Endothelial cell of umbilical vein (primary cell): ENCODE measurements around the gene MED16. TPM values are rescaled to one million over a fixed set of nuclear protein-coding genes. Genes with fewer than 3 reads are reported as not detected.

Source experiments
- BruUV-seq: library from RNA; stranded (reverse); fragments of 400-500 nt; replicated peaks from 2 replicates; lab custom pipeline; 2021; lab: Mats Ljungman, UMichigan
- CTCF ChIA-PET: fragments of 300-600, 350-600 bp; sonication (Branson Sonifier 250); formaldehyde crosslinking; loops from one replicate; lab custom pipeline; 2021; ENCODE audit warnings: antibody characterized with exemption, inconsistent platforms; lab: Charles Lee
- POLR2A ChIA-PET: fragments of 300-600, 350-600 bp; sonication (Branson Sonifier 250); formaldehyde crosslinking; loops from one replicate; lab custom pipeline; 2021; ENCODE audit warnings: antibody characterized with exemption, inconsistent platforms; lab: Charles Lee
- DNase-seq: peaks from one replicate; pipeline ENCODE4 v3.0.0-alpha.2; 2011; ENCODE audit warnings: low read depth, low spot score
- FAIRE-seq: peaks from 2 replicates; lab custom pipeline; 2011; peaks lifted over from hg19 to GRCh38; lab: Jason Lieb, UNC
- H2AFZ ChIP-seq: 2 replicates; pipeline ENCODE4 v1.6.0; 2012; ENCODE audit warnings: low read depth, low read length, control low read depth, inconsistent platforms
- H3K27ac ChIP-seq: 2 replicates; pipeline ENCODE4 v1.5.1; 2011; ENCODE audit warnings: low read depth, mild to moderate bottlenecking, control low read depth, low read length, moderate library complexity; ENCODE audit not compliant: insufficient read depth
- H3K27me3 ChIP-seq, 2 experiments: 2 replicates each; pipeline versions ENCODE4 v1.6.0 to v1.6.1; 2011; ENCODE audit warnings: low read length in 2 of 2, mixed read lengths in 1 of 2; ENCODE audit not compliant: control insufficient read depth in 2 of 2, insufficient read depth in 2 of 2
- H3K36me3 ChIP-seq, 2 experiments: 2 replicates in 1 of 2; 3 replicates in 1 of 2; pipeline ENCODE4 v1.5.1; 2011; ENCODE audit warnings: low read length in 2 of 2, mild to moderate bottlenecking in 1 of 2, moderate library complexity in 1 of 2; ENCODE audit not compliant: control insufficient read depth in 2 of 2, insufficient read depth in 2 of 2; ENCODE audit errors: extremely low read depth in 1 of 2
- H3K4me1 ChIP-seq: 3 replicates; pipeline ENCODE4 v1.5.1; 2011; ENCODE audit warnings: mild to moderate bottlenecking, low read length; ENCODE audit not compliant: control insufficient read depth, insufficient read depth; ENCODE audit errors: extremely low read depth
- H3K4me2 ChIP-seq: 2 replicates; pipeline ENCODE4 v1.6.1; 2011; ENCODE audit warnings: low read length, control low read depth, mixed read lengths; ENCODE audit not compliant: insufficient read depth
- H3K4me3 ChIP-seq, 3 experiments: fragments of 200-600 bp in 1 of 3; sonication (generic), shearing (Covaris generic) in 1 of 3; replicated peaks in 1 of 3; 2 replicates each; pipeline ENCODE4 v1.5.1; 2011 to 2016; ENCODE audit warnings: control low read depth in 3 of 3, low read length in 3 of 3, mild to moderate bottlenecking in 2 of 3, inconsistent platforms in 1 of 3, low read depth in 1 of 3, moderate library complexity in 1 of 3; ENCODE audit not compliant: insufficient read depth in 1 of 3
- H3K79me2 ChIP-seq: 2 replicates; pipeline ENCODE4 v1.6.0; 2012; ENCODE audit warnings: low read length, inconsistent platforms; ENCODE audit not compliant: control insufficient read depth, insufficient read depth
- H3K9ac ChIP-seq: replicated peaks from 2 replicates; pipeline ENCODE3; 2011; ENCODE audit warnings: low read length, control low read depth; ENCODE audit not compliant: insufficient read depth; ENCODE audit errors: extremely low read depth
- H3K9me1 ChIP-seq: replicated peaks from 3 replicates; pipeline ENCODE4 v1.6.0; 2011; ENCODE audit warnings: mild to moderate bottlenecking, low read length; ENCODE audit not compliant: control insufficient read depth, insufficient read depth; ENCODE audit errors: extremely low read depth
- H3K9me3 ChIP-seq: replicated peaks from 2 replicates; pipeline ENCODE4 v1.5.1; 2012; ENCODE audit warnings: low read length, inconsistent platforms; ENCODE audit not compliant: control insufficient read depth, insufficient read depth
- H4K20me1 ChIP-seq: replicated peaks from 2 replicates; pipeline ENCODE3; 2011; ENCODE audit warnings: mild to moderate bottlenecking, low read length; ENCODE audit not compliant: control insufficient read depth, insufficient read depth; ENCODE audit errors: extremely low read depth
- CTCF ChIP-seq, 2 donors: IDR thresholded peaks; 1 replicate in 1 of 2; 2 replicates in 1 of 2; pipeline ENCODE4 v1.5.1; 2011; ENCODE audit warnings: low read length in 2 of 2, mild to moderate bottlenecking in 2 of 2, moderate library complexity in 2 of 2, control low read depth in 1 of 2, inconsistent platforms in 1 of 2, low read depth in 1 of 2; ENCODE audit not compliant: insufficient read depth in 1 of 2; ENCODE audit errors: extremely low read depth in 1 of 2
- EZH2 ChIP-seq: IDR thresholded peaks from 2 replicates; pipeline ENCODE4 v1.6.1; 2012; ENCODE audit warnings: borderline replicate concordance, low read depth, mild to moderate bottlenecking, moderate library complexity, low read length, inconsistent platforms; ENCODE audit not compliant: severe bottlenecking
- FOS ChIP-seq: IDR thresholded peaks from 2 replicates; pipeline ENCODE4 v1.6.1; 2011; ENCODE audit warnings: mild to moderate bottlenecking, low read length, moderate library complexity, borderline replicate concordance; ENCODE audit not compliant: insufficient read depth
- GATA2 ChIP-seq: IDR thresholded peaks from 2 replicates; pipeline ENCODE4 v1.7.0; 2011; ENCODE audit warnings: low read depth, mild to moderate bottlenecking, moderate library complexity, mixed read lengths, low read length; ENCODE audit not compliant: insufficient read length, insufficient read depth
- JUN ChIP-seq: IDR thresholded peaks from 2 replicates; pipeline ENCODE4 v1.6.1; 2011; ENCODE audit warnings: borderline replicate concordance, low read depth; ENCODE audit not compliant: insufficient read length, insufficient read depth
- MAX ChIP-seq: IDR thresholded peaks from 2 replicates; pipeline ENCODE4 v1.6.1; 2011; ENCODE audit not compliant: insufficient read depth, insufficient read length
- MYC ChIP-seq: IDR thresholded peaks from one replicate; pipeline ENCODE4 v1.6.1; 2011; ENCODE audit warnings: mild to moderate bottlenecking, low read depth, low read length
- POLR2AphosphoS5 ChIP-seq: IDR thresholded peaks from 2 replicates; pipeline ENCODE4 v1.6.1; 2012; ENCODE audit warnings: low read depth, mild to moderate bottlenecking, control low read depth, low read length, moderate library complexity; ENCODE audit not compliant: insufficient read depth
- dilution Hi-C: fragments of 300-500 bp; cut with MboI; formaldehyde crosslinking; loops from one replicate; pipeline ENCODE4 v1.15.0; 2019; ENCODE audit warnings: low sequenced_read_pairs; ENCODE audit not compliant: extremely low pct_ligation_motif_present
- intact Hi-C: fragments of 100-400 bp; cut with micrococcal nuclease; formaldehyde crosslinking; loops from one replicate; pipeline ENCODE4 v1.10.0; 2022
- polyA plus RNA-seq, 4 experiments: library from polyadenylated mRNA; depleted of rRNA in 3 of 4; stranded (reverse) in 3 of 4; unstranded in 1 of 4; fragments of >200 nt; gene quantifications; 2 replicates each; pipeline versions ENCODE4 v1.2.1 to v1.2.3, GENCODE V29; 2011 to 2012; ENCODE audit warnings: missing spikeins in 1 of 4
- total RNA-seq: library from RNA; stranded (reverse); gene quantifications from 2 replicates; pipeline ENCODE4 v1.2.3, GENCODE V29; 2021

Gene MED16
- total and polyA plus RNA-seq, 2 donors (not counting 3 experiments of a cell fraction or from before 2014, with no cell fraction given) = 63.1 to 66.5 TPM

- dilution Hi-C loops (no loop called here), intact Hi-C loops (no loop called here)
- POLR2A ChIA-PET = no interaction called here
- no TSS peak for BruUV-seq
- Histone ChIP-seq H3K4me2 (no peak overlapping the region), H3K9ac (no peak overlapping the region), H3K27me3 (no peaks in the 10 kb centered on the region), H4K20me1 (no peaks in the 10 kb centered on the region), H3K27ac (no peak overlapping the region), H3K4me3 (no peak overlapping the region), H3K9me1 (no peaks in the 10 kb centered on the region), H3K36me3 (peaks cover 8 to 47% of the 10 kb centered on the region in 2 experiments), H3K79me2 (no peaks in the 10 kb centered on the region), H3K4me1 (no peaks in the 10 kb centered on the region), H3K9me3 (no peaks in the 10 kb centered on the region), H2AFZ (no peak overlapping the region)
- CTCF ChIA-PET = no interaction called here
- no peak for DNase-seq
- FAIRE-seq = no peak
- TF ChIP-seq POLR2AphosphoS5 (no peak), MAX (no peak), MYC (no peak), FOS (no peak), JUN (no peak), GATA2 (no peak), EZH2 (no peak), CTCF (IDR thresholded peaks at IDR 0.05; ENCODE audit: extremely low read depth in 1 of 2, insufficient read depth in 1 of 2, low read depth in 1 of 2, low read length in 2 of 2) (no peak)
Measured at GRCh38 chr19:885536-886224, 7.3 kb downstream of the MED16 start.
